ENCODE data around the gene MSLN.

The MSLN gene

DNA sequence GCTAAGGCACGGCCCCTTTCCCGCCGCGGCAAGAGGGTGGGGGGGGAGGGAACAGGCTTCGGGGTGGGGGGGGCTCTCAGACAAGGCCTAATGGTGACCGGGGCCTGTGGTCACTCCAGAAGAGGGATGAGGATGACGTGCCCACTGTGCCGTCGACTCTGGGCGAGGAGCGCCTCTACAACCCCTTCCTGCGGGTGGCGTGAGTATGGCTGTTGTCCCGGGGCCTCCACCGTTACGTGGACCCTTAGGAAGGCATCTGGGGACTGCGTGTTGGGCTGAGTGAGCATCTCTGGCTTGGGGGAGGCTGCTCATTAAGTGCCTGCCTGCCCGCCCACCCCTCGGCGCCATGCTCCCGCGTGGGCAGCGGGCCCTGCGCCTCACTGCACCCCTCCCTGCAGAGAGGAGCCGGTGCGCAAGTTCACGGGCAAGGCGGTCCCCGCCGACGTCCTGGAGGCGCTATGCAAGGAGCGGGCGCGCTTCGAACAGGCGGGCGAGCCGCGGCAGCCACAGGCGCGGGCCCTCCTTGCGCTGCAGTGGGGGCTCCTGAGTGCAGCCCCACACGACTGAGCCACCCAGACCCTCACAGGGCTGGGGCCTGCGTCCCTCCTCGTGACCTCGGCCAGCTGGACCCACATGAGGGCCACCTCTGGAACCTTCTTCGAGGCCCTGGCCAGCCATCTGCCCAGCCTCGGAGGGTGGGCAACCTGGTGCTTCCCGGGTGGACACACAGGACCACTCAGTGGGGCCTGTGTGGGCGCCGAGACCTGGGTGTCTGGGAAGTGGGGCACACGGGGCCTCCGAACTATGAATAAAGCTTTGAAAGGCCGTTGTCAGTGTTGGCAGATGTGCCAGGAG is 31.4 kb upstream of the MSLN start:
- H3K27me3 ChIP-seq (replicated peaks; ENCODE audit: control insufficient read depth, insufficient read depth, low read length): no peaks in the 10 kb centered on the region

DNA sequence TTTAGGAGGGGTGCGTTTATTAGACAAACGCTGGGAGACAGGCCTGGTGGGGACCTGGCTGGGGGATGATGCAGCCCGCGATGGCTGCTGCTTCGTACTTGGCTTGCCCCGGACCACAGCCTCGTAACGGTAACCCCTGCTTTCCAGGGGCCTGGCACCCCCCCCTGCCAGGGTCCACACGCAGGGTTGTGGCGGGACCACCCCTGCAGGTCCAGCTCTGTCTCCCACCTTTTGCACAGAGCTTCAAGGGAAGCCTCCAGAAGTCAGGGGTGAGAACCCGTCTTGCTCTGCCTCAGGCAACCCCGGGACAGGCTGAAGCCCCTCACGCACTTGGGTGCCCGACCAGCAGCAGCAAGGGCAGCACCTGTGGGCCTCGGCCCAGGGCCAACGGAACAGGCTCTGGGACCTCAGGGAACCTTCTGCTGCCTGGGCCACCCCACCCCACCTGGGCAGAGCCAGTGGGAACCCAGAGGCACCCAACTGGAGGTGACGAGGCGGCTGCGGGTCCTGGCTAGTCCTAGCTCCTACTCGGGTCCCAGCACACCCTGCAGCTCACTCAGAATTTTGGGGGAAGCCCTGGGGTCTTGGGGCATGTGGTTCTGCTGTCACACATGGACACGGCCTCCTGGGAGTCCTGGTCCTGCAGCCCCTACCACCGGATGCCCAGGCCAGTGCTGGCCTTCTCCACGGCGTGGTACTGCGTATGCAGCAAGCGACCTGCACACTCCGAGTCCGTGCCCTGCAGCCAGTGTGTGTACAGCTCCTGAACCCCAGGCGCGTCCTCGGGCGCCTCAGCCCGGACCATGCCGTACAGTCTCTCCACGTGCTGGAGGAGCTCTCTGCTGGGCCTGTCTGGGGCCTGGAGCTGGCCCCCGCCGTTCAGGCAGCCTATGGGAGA is 30.5 kb upstream of the MSLN start:
- DNase-seq (ENCODE audit: extremely low read depth, insufficient read length): peak; percentile 22
- Histone ChIP-seq H3K4me3 (replicated peaks; ENCODE audit: low read depth, low read length) (no peak overlapping the region), H3K27me3 (replicated peaks; ENCODE audit: control insufficient read depth, insufficient read depth, low read length) (no peaks in the 10 kb centered on the region), H3K36me3 (ENCODE audit: control insufficient read depth, insufficient read depth, low read length) (peaks cover 23% of the 10 kb centered on the region)
- no peak for TF ChIP-seq CTCF (IDR thresholded peaks at IDR 0.05; ENCODE audit: insufficient read depth, low read length, poor library complexity, severe bottlenecking)

More for the DNA sequence above, 31.4 kb upstream of the MSLN start:
- H3K36me3 ChIP-seq (ENCODE audit: control insufficient read depth, insufficient read depth, low read length): peaks cover 21% of the 10 kb centered on the region
- peak; percentile 28 for DNase-seq (ENCODE audit: extremely low read depth, insufficient read length)
- no peak for TF ChIP-seq CTCF (IDR thresholded peaks at IDR 0.05; ENCODE audit: insufficient read depth, low read length, poor library complexity, severe bottlenecking)
- peak overlapping the region; percentile 79 for H3K4me3 ChIP-seq (replicated peaks; ENCODE audit: low read depth, low read length)

- TF ChIP-seq CTCF (IDR thresholded peaks at IDR 0.05; ENCODE audit: insufficient read depth, low read length, poor library complexity, severe bottlenecking): no peak
- Histone ChIP-seq H3K4me3 (replicated peaks; ENCODE audit: low read depth, low read length) (no peak overlapping the region), H3K27me3 (replicated peaks; ENCODE audit: control insufficient read depth, insufficient read depth, low read length) (no peaks in the 10 kb centered on the region), H3K36me3 (ENCODE audit: control insufficient read depth, insufficient read depth, low read length) (peaks cover 23% of the 10 kb centered on the region)
- DNase-seq (ENCODE audit: extremely low read depth, insufficient read length): peak; percentile 10
Measured at GRCh38 chr16:730666-731509, 29.6 kb upstream of the MSLN start.

GRCh38 chr16:732332-732731 is 28.2 kb upstream of the MSLN start:
- Histone ChIP-seq H3K36me3 (ENCODE audit: control insufficient read depth, insufficient read depth, low read length) (peaks cover 26% of the 10 kb centered on the region), H3K4me3 (replicated peaks; ENCODE audit: low read depth, low read length) (no peak overlapping the region), H3K27me3 (replicated peaks; ENCODE audit: control insufficient read depth, insufficient read depth, low read length) (no peaks in the 10 kb centered on the region)
- TF ChIP-seq CTCF (IDR thresholded peaks at IDR 0.05; ENCODE audit: insufficient read depth, low read length, poor library complexity, severe bottlenecking): no peak
- DNase-seq (ENCODE audit: extremely low read depth, insufficient read length): no peak

DNA sequence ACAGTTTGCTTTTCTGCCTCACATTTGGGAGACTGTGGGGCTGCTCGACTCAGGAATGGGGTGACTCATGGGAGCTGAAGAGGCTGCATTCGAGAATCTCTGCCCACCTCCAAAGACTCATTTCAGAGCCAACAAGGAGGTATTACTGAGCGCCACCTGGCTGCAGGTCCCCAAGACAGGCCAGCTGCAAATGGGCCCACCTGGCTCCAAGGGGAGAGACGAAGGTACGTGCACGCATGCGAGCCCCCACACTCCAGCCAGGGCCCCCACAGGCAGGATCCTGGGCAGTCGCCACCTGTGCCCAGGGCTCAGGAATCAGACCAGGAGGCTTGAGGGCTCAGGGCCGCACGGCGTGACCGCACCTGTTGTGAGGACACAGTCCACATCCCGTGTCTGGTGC is 27.6 kb upstream of the MSLN start:
- H3K36me3 ChIP-seq (ENCODE audit: control insufficient read depth, insufficient read depth, low read length): peaks cover 26% of the 10 kb centered on the region
- DNase-seq (ENCODE audit: extremely low read depth, insufficient read length): peak; percentile 15
- TF ChIP-seq CTCF (IDR thresholded peaks at IDR 0.05; ENCODE audit: insufficient read depth, low read length, poor library complexity, severe bottlenecking): no peak

More for the DNA sequence above, 27.6 kb upstream of the MSLN start:
- Histone ChIP-seq H3K27me3 (replicated peaks; ENCODE audit: control insufficient read depth, insufficient read depth, low read length) (no peaks in the 10 kb centered on the region), H3K4me3 (replicated peaks; ENCODE audit: low read depth, low read length) (no peak overlapping the region)
